ENCODE data around the gene FKBP10.

FKBP10 gene

DNA sequence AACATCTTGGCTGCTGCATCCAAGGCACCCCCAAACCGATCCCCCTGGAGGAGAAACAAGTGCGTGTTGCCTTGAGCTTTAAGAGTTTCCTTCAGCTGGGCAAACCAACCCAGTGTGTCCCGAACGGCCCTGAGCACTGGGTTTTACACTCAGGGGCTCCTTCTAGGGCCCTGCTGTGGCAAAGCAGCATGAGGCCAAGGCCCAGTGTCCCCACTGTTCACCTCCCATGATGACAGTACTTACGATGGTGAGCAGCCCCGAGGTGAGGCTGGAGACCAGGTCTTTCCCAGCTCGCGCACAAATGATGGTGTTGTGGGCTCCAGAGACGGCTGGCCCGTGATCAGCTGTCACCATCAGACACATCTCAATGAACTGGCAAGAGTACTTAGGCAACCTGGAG lies 59.0 kb downstream of the FKBP10 start:
- Histone ChIP-seq H3K4me1 (ENCODE audit: low read length) (no peaks in the 10 kb centered on the region), H3K27me3 (replicated peaks; ENCODE audit: insufficient read depth, low read length) (no peaks in the 10 kb centered on the region), H3K27ac (ENCODE audit: low read length) (no peak overlapping the region), H2AFZ (ENCODE audit: low read length) (no peak overlapping the region), H3K4me2 (ENCODE audit: low read depth, low read length) (no peak overlapping the region), H3K79me2 (ENCODE audit: low read length) (no peaks in the 10 kb centered on the region), H3K9me2 (replicated peaks; ENCODE audit: insufficient read depth, low read length) (no peaks in the 10 kb centered on the region), H3K9me3 (replicated peaks; ENCODE audit: insufficient read depth, low read length) (no peaks in the 10 kb centered on the region), H3K4me3 (ENCODE audit: low read length) (no peak overlapping the region), H3K36me3 (replicated peaks; ENCODE audit: insufficient read depth, low read length) (no peaks in the 10 kb centered on the region), H3F3A (ENCODE audit: insufficient read depth, low read length) (no peaks in the 10 kb centered on the region), H3K9ac (ENCODE audit: low read length) (no peak overlapping the region), H4K20me1 (ENCODE audit: insufficient read depth, low read length) (no peaks in the 10 kb centered on the region)
- TF ChIP-seq EZH2 (optimal IDR thresholded peaks at IDR 0.05; ENCODE audit: low read depth, low read length) = no peak
- no peak for TF ChIP-seq EZH2phosphoT487 (IDR thresholded peaks at IDR 0.05; ENCODE audit: low read length)
- TF ChIP-seq, protein P1, sequence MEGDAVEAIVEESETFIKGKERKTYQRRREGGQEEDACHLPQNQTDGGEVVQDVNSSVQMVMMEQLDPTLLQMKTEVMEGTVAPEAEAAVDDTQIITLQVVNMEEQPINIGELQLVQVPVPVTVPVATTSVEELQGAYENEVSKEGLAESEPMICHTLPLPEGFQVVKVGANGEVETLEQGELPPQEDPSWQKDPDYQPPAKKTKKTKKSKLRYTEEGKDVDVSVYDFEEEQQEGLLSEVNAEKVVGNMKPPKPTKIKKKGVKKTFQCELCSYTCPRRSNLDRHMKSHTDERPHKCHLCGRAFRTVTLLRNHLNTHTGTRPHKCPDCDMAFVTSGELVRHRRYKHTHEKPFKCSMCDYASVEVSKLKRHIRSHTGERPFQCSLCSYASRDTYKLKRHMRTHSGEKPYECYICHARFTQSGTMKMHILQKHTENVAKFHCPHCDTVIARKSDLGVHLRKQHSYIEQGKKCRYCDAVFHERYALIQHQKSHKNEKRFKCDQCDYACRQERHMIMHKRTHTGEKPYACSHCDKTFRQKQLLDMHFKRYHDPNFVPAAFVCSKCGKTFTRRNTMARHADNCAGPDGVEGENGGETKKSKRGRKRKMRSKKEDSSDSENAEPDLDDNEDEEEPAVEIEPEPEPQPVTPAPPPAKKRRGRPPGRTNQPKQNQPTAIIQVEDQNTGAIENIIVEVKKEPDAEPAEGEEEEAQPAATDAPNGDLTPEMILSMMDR (IDR thresholded peaks at IDR 0.05; ENCODE audit: low read length) = no peak
- DNase-seq = no peak
